Measurements from ENCODE around the gene DNAH5.

GRCh38 chr5:13821366-13821765 is 123.1 kb downstream of the DNAH5 start:
- TF ChIP-seq CTCF (IDR thresholded peaks at IDR 0.05) (no peak), POLR2A (IDR thresholded peaks at IDR 0.05) (no peak), POLR2AphosphoS5 (IDR thresholded peaks at IDR 0.05) (no peak), EP300 (IDR thresholded peaks at IDR 0.05) (no peak)
